AG04450 (cell line): ENCODE measurements around the gene KRT37. TPM values are rescaled to one million over a fixed set of nuclear protein-coding genes. Genes with fewer than 3 reads are reported as not detected.

Experiments used
- CTCF ChIA-PET: fragments of 300-600, 350-600 bp; formaldehyde crosslinking; extraction: SDS; loops from one replicate; lab custom pipeline; 2022; ENCODE audit warnings: antibody characterized with exemption, inconsistent platforms; lab: Charles Lee
- POLR2A ChIA-PET: fragments of 350-600 bp; formaldehyde crosslinking; extraction: SDS; loops from one replicate; lab custom pipeline; 2021; ENCODE audit warnings: antibody characterized with exemption, inconsistent platforms; lab: Yijun Ruan, JAX
- DNase-seq: peaks from one replicate; pipeline ENCODE4 v3.0.0-alpha.2; 2011; ENCODE audit warnings: low read depth, low spot score
- H3K27ac ChIP-seq: one replicate; pipeline ENCODE4 v1.5.1; 2012; ENCODE audit warnings: low read depth, low read length, control low read depth
- H3K27me3 ChIP-seq: one replicate; pipeline ENCODE4 v1.6.0; 2012; ENCODE audit warnings: low read length; ENCODE audit not compliant: control insufficient read depth, insufficient read depth
- H3K4me3 ChIP-seq: 2 replicates; pipeline ENCODE4 v1.5.1; 2011; ENCODE audit warnings: mild to moderate bottlenecking, low read depth, low read length, control low read depth
- H3K9me3 ChIP-seq: 2 replicates; pipeline ENCODE4 v1.5.1; 2012; ENCODE audit warnings: low read length; ENCODE audit not compliant: control insufficient read depth, insufficient read depth
- polyA plus RNA-seq: library from polyadenylated mRNA; depleted of rRNA; stranded (reverse); fragments of >200 nt; gene quantifications from 2 replicates; pipeline ENCODE4 v1.2.3, GENCODE V29; 2011
- TF ChIP-seq, protein P1 (sequence below): IDR thresholded peaks from 2 replicates; pipeline ENCODE4 v1.5.1; 2011; ENCODE audit warnings: low read depth, low read length, control low read depth, inconsistent platforms

The KRT37 gene
- polyA plus RNA-seq, 1 experiment, result not detected

GRCh38 chr17:41406205-41406604, 18.2 kb downstream of the KRT37 start:
- Histone ChIP-seq H3K4me3 (no peak overlapping the region), H3K27me3 (no peaks in the 10 kb centered on the region), H3K9me3 (no peaks in the 10 kb centered on the region), H3K27ac (no peak overlapping the region)
- DNase-seq, result no peak
- POLR2A ChIA-PET, result no interaction called here
- CTCF ChIA-PET, result interaction anchor here (3.6 kb wide), 1 partner anchor 143 kb away, joined by 19 read pairs; no protein-coding TSS in a partner anchor
- TF ChIP-seq, protein P1, sequence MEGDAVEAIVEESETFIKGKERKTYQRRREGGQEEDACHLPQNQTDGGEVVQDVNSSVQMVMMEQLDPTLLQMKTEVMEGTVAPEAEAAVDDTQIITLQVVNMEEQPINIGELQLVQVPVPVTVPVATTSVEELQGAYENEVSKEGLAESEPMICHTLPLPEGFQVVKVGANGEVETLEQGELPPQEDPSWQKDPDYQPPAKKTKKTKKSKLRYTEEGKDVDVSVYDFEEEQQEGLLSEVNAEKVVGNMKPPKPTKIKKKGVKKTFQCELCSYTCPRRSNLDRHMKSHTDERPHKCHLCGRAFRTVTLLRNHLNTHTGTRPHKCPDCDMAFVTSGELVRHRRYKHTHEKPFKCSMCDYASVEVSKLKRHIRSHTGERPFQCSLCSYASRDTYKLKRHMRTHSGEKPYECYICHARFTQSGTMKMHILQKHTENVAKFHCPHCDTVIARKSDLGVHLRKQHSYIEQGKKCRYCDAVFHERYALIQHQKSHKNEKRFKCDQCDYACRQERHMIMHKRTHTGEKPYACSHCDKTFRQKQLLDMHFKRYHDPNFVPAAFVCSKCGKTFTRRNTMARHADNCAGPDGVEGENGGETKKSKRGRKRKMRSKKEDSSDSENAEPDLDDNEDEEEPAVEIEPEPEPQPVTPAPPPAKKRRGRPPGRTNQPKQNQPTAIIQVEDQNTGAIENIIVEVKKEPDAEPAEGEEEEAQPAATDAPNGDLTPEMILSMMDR, result no peak

DNA sequence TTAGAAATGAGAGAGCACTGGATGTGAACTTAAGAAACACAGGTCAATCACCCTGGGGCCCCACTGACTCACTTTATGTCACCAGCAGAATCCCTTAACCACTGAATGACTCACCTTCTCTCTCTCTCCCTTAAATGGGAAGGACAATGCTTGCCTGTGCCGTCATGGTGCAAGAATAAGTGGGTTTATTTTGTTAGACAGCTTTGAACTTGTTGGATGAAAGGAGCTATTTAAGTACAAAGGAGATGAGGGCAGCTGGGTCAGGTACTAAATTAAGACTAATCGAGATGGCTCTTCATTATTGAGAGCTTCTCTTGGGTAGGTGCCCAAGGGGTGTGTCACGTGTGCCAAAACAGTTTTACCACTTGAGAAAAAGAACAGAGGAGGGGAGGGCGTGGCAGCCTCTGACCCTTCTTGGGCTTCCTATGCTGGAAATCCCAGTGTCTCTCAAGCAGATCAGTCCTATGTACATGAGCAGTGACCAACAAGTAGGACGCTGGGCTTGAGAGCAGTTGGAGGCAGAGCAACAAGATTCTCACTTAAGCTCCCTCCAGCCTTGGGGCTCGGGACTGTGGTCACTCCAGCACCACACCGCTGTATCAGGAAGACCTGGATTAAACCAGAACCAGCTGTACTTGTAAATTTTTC, 20.2 kb downstream of the KRT37 start:
- TF ChIP-seq, protein P1, result no peak
- Histone ChIP-seq H3K27ac (peak overlapping the region; percentile 59), H3K27me3 (no peaks in the 10 kb centered on the region), H3K4me3 (no peak overlapping the region), H3K9me3 (no peaks in the 10 kb centered on the region)
- CTCF ChIA-PET, result interaction anchor here (0.6 to 3.6 kb wide), 4 partner anchors 10 to 175 kb away, joined by 3 to 19 read pairs (median 4); no protein-coding TSS in a partner anchor
- peak; percentile 69 for DNase-seq
- POLR2A ChIA-PET, result interaction anchor here (0.9 to 2.7 kb wide), 2 partner anchors 12 to 284 kb away, joined by 3 to 9 read pairs; partner anchors contain the start of gene EIF1

GRCh38 chr17:41403404-41404023, 20.9 kb downstream of the KRT37 start:
- Histone ChIP-seq H3K27me3 (no peaks in the 10 kb centered on the region), H3K9me3 (no peaks in the 10 kb centered on the region), H3K27ac (no peak overlapping the region), H3K4me3 (no peak overlapping the region)
- no peak for DNase-seq
- CTCF ChIA-PET, result interaction anchor here (0.6 to 3.6 kb wide), 4 partner anchors 9 to 145 kb away, joined by 3 to 19 read pairs (median 3); no protein-coding TSS in a partner anchor
- TF ChIP-seq, protein P1, result no peak
- POLR2A ChIA-PET, result interaction anchor here (0.6 to 2.7 kb wide), 3 partner anchors 12 to 318 kb away, joined by 3 to 9 read pairs (median 3); partner anchors contain the start of gene EIF1

- no peaks in the 10 kb centered on the region for H3K9me3 ChIP-seq
- no peak overlapping the region for H3K27ac ChIP-seq
- TF ChIP-seq, protein P1, result no peak
- CTCF ChIA-PET, result no interaction called here
- no peaks in the 10 kb centered on the region for H3K27me3 ChIP-seq
- no peak overlapping the region for H3K4me3 ChIP-seq
- POLR2A ChIA-PET, result no interaction called here
- no peak for DNase-seq
These were observed 22.2 kb downstream of the KRT37 start for GRCh38 chr17:41402161-41402560.
